HepG2 (cell line): ENCODE results near the gene EIF3B. TPM values are rescaled to one million over a fixed set of nuclear protein-coding genes. Genes with fewer than 3 reads are reported as not detected.

Experiments used
- ATAC-seq: fragments of 200-7000 bp; cut with Tn5 transposase; 3 replicates; pipeline ENCODE4 v1.9.1; 2020; ENCODE audit warnings: mild to moderate bottlenecking, moderate library complexity
- BruUV-seq: library from RNA; stranded (reverse); fragments of 400-500 nt; replicated peaks from 2 replicates; lab custom pipeline; 2021; lab: Mats Ljungman, UMichigan
- CTCF ChIA-PET: fragments of 300-600 bp; formaldehyde crosslinking; extraction: SDS; loops from one replicate; lab custom pipeline; 2021; ENCODE audit warnings: low total read pairs, inconsistent platforms, low intra/inter-chr PET ratio; lab: Yijun Ruan, JAX
- POLR2A ChIA-PET: fragments of 350-600 bp; sonication (Branson Sonifier 250); formaldehyde crosslinking; loops from one replicate; lab custom pipeline; 2020; ENCODE audit warnings: antibody characterized with exemption, inconsistent platforms; lab: Yijun Ruan, JAX
- DNase-seq: peaks from one replicate; pipeline ENCODE4 v3.0.0-alpha.2; 2015; ENCODE audit warnings: low spot score
- FAIRE-seq: peaks from 3 replicates; lab custom pipeline; 2011; peaks lifted over from hg19 to GRCh38; lab: Jason Lieb, UNC
- H2AFZ ChIP-seq: one replicate; pipeline ENCODE4 v1.6.1; 2011; ENCODE audit warnings: low read length, inconsistent platforms
- H3K27ac ChIP-seq: fragments of 300-600 bp; 3 replicates; pipeline ENCODE4 v1.8.0; 2011; ENCODE audit warnings: mixed run types, mild to moderate bottlenecking, mixed read lengths, low read length, inconsistent platforms; ENCODE audit not compliant: insufficient read depth; ENCODE audit errors: extremely low read length
- H3K27me3 ChIP-seq, 2 experiments: fragments of 200-600 bp in 1 of 2; 2 replicates in 1 of 2; 3 replicates in 1 of 2; pipeline versions ENCODE4 v1.6.0 to v1.8.0; 2011; ENCODE audit warnings: low read length in 2 of 2, mild to moderate bottlenecking in 2 of 2, moderate library complexity in 2 of 2, inconsistent platforms in 1 of 2; ENCODE audit not compliant: insufficient read depth in 2 of 2, control insufficient read depth in 1 of 2
- H3K36me3 ChIP-seq, 2 experiments: fragments of 200-600 bp in 1 of 2; replicated peaks in 1 of 2; 2 replicates in 1 of 2; 3 replicates in 1 of 2; pipeline versions ENCODE4 v1.5.1 to v1.8.0; 2011; ENCODE audit warnings: low read length in 2 of 2, inconsistent platforms in 1 of 2; ENCODE audit not compliant: insufficient read depth in 2 of 2, control insufficient read depth in 1 of 2
- H3K4me1 ChIP-seq: 2 replicates; pipeline ENCODE4 v1.5.1; 2012; ENCODE audit warnings: low read length, inconsistent platforms; ENCODE audit not compliant: insufficient read depth
- H3K4me2 ChIP-seq: 2 replicates; pipeline ENCODE4 v1.6.0; 2011; ENCODE audit warnings: low read depth, low read length, inconsistent platforms
- H3K4me3 ChIP-seq, 3 experiments: fragments of 200-600 bp in 1 of 3; sonication (generic), shearing (Covaris generic) in 1 of 3; replicated peaks in 1 of 3; 2 replicates each; pipeline ENCODE4 v1.5.1; 2011 to 2016; ENCODE audit warnings: low read length in 3 of 3, inconsistent platforms in 2 of 3, low read depth in 2 of 3, mild to moderate bottlenecking in 2 of 3, control low read depth in 1 of 3, mixed read lengths in 1 of 3; ENCODE audit not compliant: insufficient read depth in 1 of 3
- H3K79me2 ChIP-seq: one replicate; pipeline ENCODE4 v1.6.1; 2011; ENCODE audit warnings: low read length, inconsistent platforms; ENCODE audit not compliant: insufficient read depth
- H3K9ac ChIP-seq: 2 replicates; pipeline ENCODE4 v1.6.0; 2011; ENCODE audit warnings: mild to moderate bottlenecking, low read depth, low read length, inconsistent platforms; ENCODE audit not compliant: insufficient read depth
- H3K9me3 ChIP-seq: 2 replicates; pipeline ENCODE4 v1.5.1; 2012; ENCODE audit warnings: mild to moderate bottlenecking, low read length
- H4K20me1 ChIP-seq: 2 replicates; pipeline ENCODE4 v1.6.0; 2011; ENCODE audit warnings: inconsistent platforms, mild to moderate bottlenecking, low read length, moderate library complexity; ENCODE audit not compliant: insufficient read depth
- DNMT3B ChIP-seq: conservative IDR thresholded peaks from 2 replicates; pipeline ENCODE4 v1.6.1; 2016; ENCODE audit warnings: missing biosample characterization, control low read depth
- ERF ChIP-seq: IDR thresholded peaks from 2 replicates; pipeline ENCODE4 v1.6.1; 2018; ENCODE audit warnings: missing biosample characterization, missing genetic modification reagents
- SP1 ChIP-seq, 2 experiments: fragments of 450-650 bp in 1 of 2; sonication (generic) in 1 of 2; formaldehyde crosslinking in 1 of 2; IDR thresholded peaks; 2 replicates each; pipeline versions ENCODE4 v1.4.0 to v1.6.1; 2016 to 2020; ENCODE audit warnings: missing genetic modification reagents in 1 of 2
- U2AF2 ChIP-seq: fragments of 200-400 bp; formaldehyde crosslinking; IDR thresholded peaks from 2 replicates; pipeline ENCODE4 v1.6.1; 2017; ENCODE audit warnings: low read depth, mild to moderate bottlenecking, low read length
- ZNF337 ChIP-seq: sonication (generic); formaldehyde crosslinking; IDR thresholded peaks from 2 replicates; pipeline ENCODE4 v1.5.1; 2020; ENCODE audit warnings: missing genetic modification reagents, low read depth, mild to moderate bottlenecking, borderline replicate concordance
- ZNF547 ChIP-seq: sonication (generic); formaldehyde crosslinking; IDR thresholded peaks from 2 replicates; pipeline ENCODE4 v1.5.1; 2020; ENCODE audit warnings: mild to moderate bottlenecking, missing genetic modification reagents
- ZNF616 ChIP-seq: sonication (generic); formaldehyde crosslinking; IDR thresholded peaks from 2 replicates; pipeline ENCODE4 v1.5.0; 2020; ENCODE audit warnings: low read depth, mild to moderate bottlenecking, missing genetic modification reagents
- ZNF678 ChIP-seq: sonication (generic); formaldehyde crosslinking; IDR thresholded peaks from 2 replicates; pipeline ENCODE4 v1.4.0; 2020; ENCODE audit warnings: mild to moderate bottlenecking, missing genetic modification reagents
- ZNF749 ChIP-seq: sonication (generic); formaldehyde crosslinking; IDR thresholded peaks from 2 replicates; pipeline ENCODE4 v1.8.0; 2022; ENCODE audit warnings: mild to moderate bottlenecking, missing genetic modification reagents, moderate library complexity, borderline replicate concordance
- WGBS: methylation state at CpG from one replicate; pipeline ENCODE4 v1.1.6; 2017; ENCODE audit warnings: low lambda C conversion rate; 5-methylcytosine and 5-hydroxymethylcytosine counted together
- in situ Hi-C: cut with HindIII; loops from 2 replicates; pipeline ENCODE4 v1.10.0; 2017; ENCODE audit warnings: low pct_unique_long_range_greater_than_20kb; ENCODE audit not compliant: extremely low pct_ligation_motif_present
- intact Hi-C: fragments of 100-400 bp; cut with micrococcal nuclease; formaldehyde crosslinking; loops from one replicate; pipeline ENCODE4 v1.10.0; 2022; ENCODE audit not compliant: unreplicated experiment
- polyA plus RNA-seq, 8 experiments: library from polyadenylated mRNA; depleted of rRNA in 3 of 8; stranded (reverse) in 7 of 8; unstranded in 1 of 8; fragments of >200 nt; fragmentation: Illumina TruSeq in 4 of 8; extraction: Trizol in 4 of 8; gene quantifications; 2 replicates each; pipeline versions ENCODE4 v1.2.1 to v1.2.3, GENCODE V29; 2011 to 2016; ENCODE audit warnings: low read depth in 4 of 8, missing spikeins in 1 of 8, mixed read lengths in 1 of 8; ENCODE audit not compliant: insufficient read depth in 1 of 8
- total RNA-seq, 5 experiments: library from RNA; depleted of rRNA; stranded (reverse); fragments of >200 nt; fragmentation: Illumina TruSeq; extraction: Trizol; gene quantifications; 2 replicates each; pipeline ENCODE4 v1.2.3, GENCODE V29; 2016; ENCODE audit warnings: low read depth in 1 of 5
- TF ChIP-seq, protein P1 (sequence below): sonication (generic); formaldehyde crosslinking; conservative IDR thresholded peaks from 2 replicates; pipeline ENCODE4 v1.8.0; 2022; ENCODE audit warnings: low read depth, missing genetic modification reagents
- TF ChIP-seq, protein P2 (sequence below): sonication (generic); formaldehyde crosslinking; IDR thresholded peaks from 2 replicates; pipeline ENCODE4 v1.4.0; 2020; ENCODE audit warnings: mild to moderate bottlenecking, low read depth, missing genetic modification reagents

The EIF3B gene
- total and polyA plus RNA-seq, 2 of the 13 experiments (the other 11 are each of a cell fraction or from before 2014, with no cell fraction given), result 92.2 to 241 TPM

DNA sequence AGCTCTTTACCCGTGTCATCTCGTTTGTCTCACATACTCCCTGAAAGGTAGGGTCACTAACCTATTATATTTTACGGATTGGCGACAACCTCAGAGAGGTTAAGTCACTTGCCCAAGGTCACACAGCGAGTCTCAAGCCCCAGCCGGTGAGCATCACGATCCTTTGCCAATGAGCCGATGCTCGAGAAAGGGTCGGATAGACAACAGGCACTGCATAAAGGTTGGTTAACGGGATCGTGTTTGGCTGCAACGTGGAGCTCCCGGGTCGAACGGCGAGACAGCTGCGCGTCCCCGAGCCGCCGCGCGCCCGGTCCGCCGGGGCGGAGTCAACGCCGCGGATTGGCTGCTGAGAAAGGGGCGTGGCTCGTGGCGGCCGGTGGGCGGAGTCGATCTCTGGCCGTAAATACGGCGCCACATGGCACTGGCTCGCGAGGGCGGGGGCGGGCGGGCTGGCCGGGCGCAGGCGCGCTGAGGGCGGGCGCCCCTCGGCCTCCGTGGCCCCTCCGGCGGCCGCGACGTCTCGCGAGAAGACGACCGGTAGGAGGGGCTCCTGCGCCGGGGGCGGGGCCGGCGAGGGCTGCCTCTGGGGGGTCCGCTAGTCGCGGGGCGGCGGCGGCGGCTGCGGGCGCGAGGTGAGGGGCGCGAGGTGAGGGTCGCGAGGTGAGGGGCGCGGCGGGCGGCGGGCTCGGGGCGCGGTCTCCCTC, 48.5 kb downstream of the EIF3B start, which contains the start of gene CHST12 (continued):
- 0 out of 2 replicates have a peak, but pooled peaks have one; percentile 28 for TF ChIP-seq ZNF547 (CRISPR knock-in tag)
- TF ChIP-seq ZNF678, result 0 out of 2 replicates have a peak, but pooled peaks have one; percentile 29
- 0 out of 2 replicates have a peak, but pooled peaks have one; percentile 31 for TF ChIP-seq ERF (CRISPR knock-in tag)
- TF ChIP-seq SP1 (IDR thresholded peaks at IDR 0.05), result no peak
- peak; percentile 86 for TF ChIP-seq SP1 (CRISPR knock-in tag; IDR thresholded peaks at IDR 0.05)

DNA sequence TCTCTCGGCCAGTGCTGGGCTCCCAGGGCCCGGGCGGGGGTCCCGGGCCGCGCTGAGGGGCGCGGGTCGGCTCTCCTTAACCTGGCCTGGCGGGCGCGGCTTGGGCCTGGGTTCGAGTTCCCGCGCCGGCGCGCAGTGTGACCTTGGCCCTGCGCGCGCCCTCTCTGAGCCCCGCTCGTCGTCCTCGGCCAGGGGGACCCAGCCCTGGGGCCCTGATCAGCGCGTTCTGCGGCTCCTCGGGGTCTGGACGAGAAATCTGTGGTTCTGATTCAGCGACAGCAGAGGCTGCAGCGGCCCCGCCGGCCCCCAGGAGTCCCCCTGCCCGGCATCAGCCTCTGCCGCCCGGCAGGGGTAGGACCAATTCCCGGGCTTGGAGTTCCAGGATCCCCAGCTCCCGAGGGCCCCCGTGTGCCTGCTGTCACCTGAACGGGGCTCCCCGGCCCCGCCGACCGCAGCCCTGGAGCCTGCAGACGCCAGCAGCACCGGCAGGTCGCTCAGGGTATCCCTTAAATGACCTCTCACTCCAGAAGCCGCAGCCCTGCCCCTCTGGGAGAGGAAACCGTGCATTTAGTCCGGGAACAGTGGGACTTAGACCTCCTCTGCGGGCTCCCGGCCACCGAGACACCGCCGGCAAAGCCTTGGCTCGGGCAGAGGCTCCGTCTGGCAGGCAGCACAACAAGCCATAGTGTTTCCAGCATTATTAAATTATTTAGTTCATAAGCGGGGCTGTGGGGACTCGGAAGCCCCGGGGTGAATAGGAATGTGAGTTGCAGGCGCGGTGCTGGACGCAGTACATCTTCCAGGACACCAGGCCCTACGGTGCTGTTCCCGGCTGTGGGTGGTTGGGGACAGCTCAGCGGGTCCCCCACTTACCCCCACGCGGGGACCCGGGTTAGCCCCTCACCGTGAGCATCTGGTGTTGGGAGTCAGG, 49.4 kb downstream of the EIF3B start:
- BruUV-seq, result no TSS peak
- in situ Hi-C loops, result no loop called here
- no peak overlapping the region for H2AFZ ChIP-seq
- TF ChIP-seq ZNF616 (CRISPR knock-in tag), result no peak
- no peak for TF ChIP-seq DNMT3B (CRISPR knock-in tag)
- no peak for TF ChIP-seq ZNF337 (CRISPR knock-in tag)
- TF ChIP-seq, protein P1, sequence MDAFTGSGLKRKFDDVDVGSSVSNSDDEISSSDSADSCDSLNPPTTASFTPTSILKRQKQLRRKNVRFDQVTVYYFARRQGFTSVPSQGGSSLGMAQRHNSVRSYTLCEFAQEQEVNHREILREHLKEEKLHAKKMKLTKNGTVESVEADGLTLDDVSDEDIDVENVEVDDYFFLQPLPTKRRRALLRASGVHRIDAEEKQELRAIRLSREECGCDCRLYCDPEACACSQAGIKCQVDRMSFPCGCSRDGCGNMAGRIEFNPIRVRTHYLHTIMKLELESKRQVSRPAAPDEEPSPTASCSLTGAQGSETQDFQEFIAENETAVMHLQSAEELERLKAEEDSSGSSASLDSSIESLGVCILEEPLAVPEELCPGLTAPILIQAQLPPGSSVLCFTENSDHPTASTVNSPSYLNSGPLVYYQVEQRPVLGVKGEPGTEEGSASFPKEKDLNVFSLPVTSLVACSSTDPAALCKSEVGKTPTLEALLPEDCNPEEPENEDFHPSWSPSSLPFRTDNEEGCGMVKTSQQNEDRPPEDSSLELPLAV (CRISPR knock-in tag), result no peak
- TF ChIP-seq ZNF749 (CRISPR knock-in tag), result no peak
- no peak for TF ChIP-seq U2AF2
- no peak for TF ChIP-seq ZNF547 (CRISPR knock-in tag)
- TF ChIP-seq, protein P2, sequence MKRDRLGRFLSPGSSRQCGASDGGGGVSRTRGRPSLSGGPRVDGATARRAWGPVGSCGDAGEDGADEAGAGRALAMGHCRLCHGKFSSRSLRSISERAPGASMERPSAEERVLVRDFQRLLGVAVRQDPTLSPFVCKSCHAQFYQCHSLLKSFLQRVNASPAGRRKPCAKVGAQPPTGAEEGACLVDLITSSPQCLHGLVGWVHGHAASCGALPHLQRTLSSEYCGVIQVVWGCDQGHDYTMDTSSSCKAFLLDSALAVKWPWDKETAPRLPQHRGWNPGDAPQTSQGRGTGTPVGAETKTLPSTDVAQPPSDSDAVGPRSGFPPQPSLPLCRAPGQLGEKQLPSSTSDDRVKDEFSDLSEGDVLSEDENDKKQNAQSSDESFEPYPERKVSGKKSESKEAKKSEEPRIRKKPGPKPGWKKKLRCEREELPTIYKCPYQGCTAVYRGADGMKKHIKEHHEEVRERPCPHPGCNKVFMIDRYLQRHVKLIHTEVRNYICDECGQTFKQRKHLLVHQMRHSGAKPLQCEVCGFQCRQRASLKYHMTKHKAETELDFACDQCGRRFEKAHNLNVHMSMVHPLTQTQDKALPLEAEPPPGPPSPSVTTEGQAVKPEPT (CRISPR knock-in tag), result no peak

More for the DNA sequence above, 49.4 kb downstream of the EIF3B start:
- Histone ChIP-seq H3K9me3 (no peaks in the 10 kb centered on the region), H3K27ac (peak overlapping the region; percentile 58), H3K79me2 (peaks cover 32% of the 10 kb centered on the region), H3K36me3 (no peaks in the 10 kb centered on the region), H4K20me1 (peaks cover 8% of the 10 kb centered on the region; the same call in 1 of the 2 replicates), H3K4me1 (peaks cover 52% of the 10 kb centered on the region), H3K9ac (peak overlapping the region; percentile 84), H3K4me3 (peak overlapping the region; percentile 80 to 96 (median 82)), H3K27me3 (no peaks in the 10 kb centered on the region), H3K4me2 (peak overlapping the region; percentile 81)
- no peak for FAIRE-seq
- peak; percentile 59 for ATAC-seq
- DNase-seq, result no peak
- ChIA-PET CTCF (interaction anchor here (1.6 kb wide), 1 partner anchor 27 kb away, joined by 5 read pairs; no protein-coding TSS in a partner anchor), POLR2A (interaction anchor here (0.6 to 2.7 kb wide), 8 partner anchors 9 to 293 kb away, joined by 3 to 23 read pairs (median 4); no protein-coding TSS in a partner anchor)
- 2% methylated on average over 19 of the region's 71 CpGs for WGBS
- intact Hi-C loops, result loop anchor here (1.0 kb wide), 1 partner anchor 27 kb away; no protein-coding TSS in a partner anchor
